Heart right ventricle (tissue), 16 donors: ENCODE results near the gene CRADD. TPM values are rescaled to one million over a fixed set of nuclear protein-coding genes. Genes with fewer than 3 reads are reported as not detected.

Experiments used
- ATAC-seq, 8 donors: fragments of 200-7000 bp; cut with Tn5 transposase; one replicate each; pipeline ENCODE4 v1.9.1; 2020; ENCODE audit warnings: mild to moderate bottlenecking in 8 of 8, moderate library complexity in 8 of 8, moderate number of reproducible peaks in 1 of 8
- DNase-seq, 2 donors: peaks; one replicate each; pipeline ENCODE4 v3.0.0-alpha.2; 2020
- H3K27ac ChIP-seq, 10 donors: fragments of 200-600 bp; sonication (generic) in 2 of 10; one replicate each; pipeline versions ENCODE4 v1.5.0 to v1.8.0; 2020 to 2022; ENCODE audit warnings: mild to moderate bottlenecking in 3 of 10
- H3K27me3 ChIP-seq, 7 donors: fragments of 200-600 bp; one replicate each; pipeline ENCODE4 v1.8.0; 2021 to 2022; ENCODE audit warnings: mild to moderate bottlenecking in 2 of 7
- H3K36me3 ChIP-seq, 9 donors: fragments of 200-600 bp; sonication (generic) in 1 of 9; one replicate each; pipeline versions ENCODE4 v1.5.0 to v1.8.0; 2020 to 2022; ENCODE audit warnings: mild to moderate bottlenecking in 2 of 9
- H3K4me1 ChIP-seq, 9 donors: fragments of 200-600 bp; sonication (generic) in 1 of 9; one replicate each; pipeline versions ENCODE4 v1.5.0 to v1.8.0; 2020 to 2022; ENCODE audit warnings: mild to moderate bottlenecking in 4 of 9
- H3K4me3 ChIP-seq, 10 donors: fragments of 200-600 bp; sonication (generic) in 2 of 10; one replicate each; pipeline versions ENCODE4 v1.5.0 to v1.8.0; 2020 to 2022; ENCODE audit warnings: mild to moderate bottlenecking in 7 of 10, moderate library complexity in 2 of 10
- H3K9me3 ChIP-seq, 11 donors: fragments of 200-600 bp in 10 of 11; sonication (generic) in 2 of 11; one replicate each; pipeline versions ENCODE4 v1.5.0 to v1.8.0; 2013 to 2022; ENCODE audit warnings: mild to moderate bottlenecking in 2 of 11, control low read depth in 1 of 11, moderate library complexity in 1 of 11
- WGBS, 2 donors: extraction: QIAGEN DNeasy Blood & Tissue Kit; methylation state at CpG; one replicate each; pipeline ENCODE4 v1.1.7; 2013; ENCODE audit warnings: inconsistent platforms in 1 of 2; 5-methylcytosine and 5-hydroxymethylcytosine counted together
- intact Hi-C, 10 donors: fragments of 100-400 bp; cut with DNase I; formaldehyde crosslinking; loops; one replicate each; pipeline versions ENCODE4 v1.11.1 to v1.14.2; 2022
- polyA plus RNA-seq, 2 donors: library from polyadenylated mRNA; stranded (reverse); fragments of 200-250 nt; gene quantifications; one replicate each; pipeline ENCODE4 v1.2.3, GENCODE V29; 2013
- total RNA-seq, 10 donors: library from RNA; stranded (reverse); fragmentation: NEBNext Ultra II Directional in 3 of 10; extraction: Animal tissue kit (Norgen Biotek cat#: 25700) in 3 of 10; gene quantifications; one replicate each; pipeline versions ENCODE4 v1.2.1 to v1.2.4, GENCODE V29; 2021 to 2023
- TF ChIP-seq, protein P1 (sequence below), 9 donors: fragments of 200-600 bp; sonication (generic) in 2 of 9; IDR thresholded peaks; one replicate each; pipeline versions ENCODE4 v1.5.0 to v1.8.0; 2021 to 2022; ENCODE audit warnings: antibody characterized with exemption in 9 of 9, mild to moderate bottlenecking in 5 of 9, moderate library complexity in 1 of 9
- donor health status: Arrhythmogenic right ventricular cardiomyopathy.
- donor health status: ischemic (EF 13 %, LVEDD 7.1; RV severe dilation, severe dysfunction).
- donor health status: healthy with polysubstance abuse.
- donor health status: DM: no; HTN: yes; CAD: no.
- donor health status: DM: no; HTN: no; CAD: no.
- donor health status: ischemic (EF 25% LVEDD 6.9; RV normal size, moderate dysfunction).
- donor health status: ischemic (EF 25% LVEDD 5.7; RV mildly dilated, moderate dysfunction).
- donor health status: healthy.
- donor health status: DM: yes; HTN: yes; CAD: no.
- donor health status: Ischemic cardiomyopathy.
- donor health status: ischemic (EF 35%, LVEDD 5.7; RV mildly dilated, moderate dysfunction).
- donor health status: nonischemic (EF 11% LVEDD 7.7; RV severe dilation, severe dysfunction).
- donor health status: DM: yes; HTN: yes; CAD: no.
- donor health status: PGD.
- donor health status: ischemic (EF 29% LVEDD 5.4; RV normal size, mild dysfunction).
- donor health status: nonischemic (EF 23%, LVEDD 6.1; RV moderate dilation, normal function).

CRADD gene
- total and polyA plus RNA-seq, 12 donors: 5.0 to 80.1 (median 51.4) TPM

GRCh38 chr12:93944201-93944600 is 267.0 kb downstream of the CRADD start:
- H3K4me1 ChIP-seq: no peaks in the 10 kb centered on the region
- no peaks in the 10 kb centered on the region for H3K27me3 ChIP-seq
- no peak overlapping the region for H3K4me3 ChIP-seq
- H3K9me3 ChIP-seq: peaks cover 0 to 4% (median 0%) of the 10 kb centered on the region in 11 donors
- TF ChIP-seq, protein P1, sequence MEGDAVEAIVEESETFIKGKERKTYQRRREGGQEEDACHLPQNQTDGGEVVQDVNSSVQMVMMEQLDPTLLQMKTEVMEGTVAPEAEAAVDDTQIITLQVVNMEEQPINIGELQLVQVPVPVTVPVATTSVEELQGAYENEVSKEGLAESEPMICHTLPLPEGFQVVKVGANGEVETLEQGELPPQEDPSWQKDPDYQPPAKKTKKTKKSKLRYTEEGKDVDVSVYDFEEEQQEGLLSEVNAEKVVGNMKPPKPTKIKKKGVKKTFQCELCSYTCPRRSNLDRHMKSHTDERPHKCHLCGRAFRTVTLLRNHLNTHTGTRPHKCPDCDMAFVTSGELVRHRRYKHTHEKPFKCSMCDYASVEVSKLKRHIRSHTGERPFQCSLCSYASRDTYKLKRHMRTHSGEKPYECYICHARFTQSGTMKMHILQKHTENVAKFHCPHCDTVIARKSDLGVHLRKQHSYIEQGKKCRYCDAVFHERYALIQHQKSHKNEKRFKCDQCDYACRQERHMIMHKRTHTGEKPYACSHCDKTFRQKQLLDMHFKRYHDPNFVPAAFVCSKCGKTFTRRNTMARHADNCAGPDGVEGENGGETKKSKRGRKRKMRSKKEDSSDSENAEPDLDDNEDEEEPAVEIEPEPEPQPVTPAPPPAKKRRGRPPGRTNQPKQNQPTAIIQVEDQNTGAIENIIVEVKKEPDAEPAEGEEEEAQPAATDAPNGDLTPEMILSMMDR (IDR thresholded peaks at IDR 0.05): no peak
- WGBS, 2 donors: 79 to 97% methylated on average over 8 of the region's 8 CpGs
- ATAC-seq (no peak), DNase-seq (no peak)
- H3K36me3 ChIP-seq: no peaks in the 10 kb centered on the region
- intact Hi-C loops: no loop called here
- no peak overlapping the region for H3K27ac ChIP-seq

Other genes starting within 250 kb of the CRADD start
- 100 to 1,000 TPM in 1 of 10 donors, 10 to 100 TPM in 9; 86.3 to 109 (median 96.7) TPM for gene UBE2N, start 235.4 kb upstream of the CRADD start, total RNA-seq
- gene UBE2N, start 235.4 kb upstream of the CRADD start, polyA plus RNA-seq: 10 to 100 TPM; 35.5 to 76.0 TPM
- gene MRPL42, start 209.9 kb upstream of the CRADD start, total RNA-seq: 10 to 100 TPM; 34.1 to 59.6 (median 45.7) TPM
- 10 to 100 TPM; 17.4 to 33.2 TPM for gene MRPL42, start 209.9 kb upstream of the CRADD start, polyA plus RNA-seq
- 10 to 100 TPM in 9 of 10 donors, 1 to 10 TPM in 1; 8.6 to 35.1 (median 18.3) TPM for gene SOCS2, start 104.7 kb upstream of the CRADD start, total RNA-seq
- 10 to 100 TPM; 14.9 to 19.5 TPM for gene SOCS2, start 104.7 kb upstream of the CRADD start, polyA plus RNA-seq